ENCODE data around the gene CAMK2N2. TPM values are rescaled to one million over a fixed set of nuclear protein-coding genes. Genes with fewer than 3 reads are reported as not detected.
A peak's percentile ranks its signal among the peaks of the same experiment; 100 is the strongest.

CAMK2N2 gene
- 15.0 TPM for total RNA-seq

DNA sequence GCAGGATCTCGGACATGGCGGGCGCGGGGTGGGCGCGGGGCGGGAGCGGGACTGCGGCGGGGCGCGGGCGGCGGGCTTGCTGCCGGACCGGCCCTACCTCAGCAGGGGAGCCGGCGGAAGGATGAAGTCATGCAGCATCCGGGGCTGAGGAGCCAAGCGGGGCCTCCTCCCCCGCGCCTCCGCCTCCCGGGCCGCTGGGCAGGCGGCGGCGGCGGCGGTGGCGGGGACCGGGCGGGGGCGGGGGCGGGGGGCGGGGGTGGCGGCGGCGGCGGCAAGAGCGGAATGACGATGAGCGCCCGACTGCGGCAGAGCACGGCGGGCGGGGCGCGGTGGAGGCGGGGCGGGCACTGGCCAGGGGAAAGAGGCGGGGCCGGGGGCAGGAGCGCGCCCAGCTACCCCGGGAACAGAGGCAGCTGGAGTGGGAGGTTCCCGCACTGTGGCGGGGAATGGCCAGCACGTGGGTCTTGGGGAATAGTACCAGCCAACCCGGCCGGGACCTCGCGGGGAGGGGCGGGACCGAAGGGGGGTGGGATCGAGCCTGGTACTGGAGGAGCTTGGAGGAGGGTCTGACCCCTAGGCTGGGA lies at the start of gene CAMK2N2:
Gene CAMK2N2, minus strand, starts transcription at position 284 of the 584 bp plus-strand sequence. Its CDS starts 268 bp downstream, at position 16.

GRCh38 chr3:184298759-184299487 lies 37.6 kb upstream of the CAMK2N2 start, which contains the start of gene PSMD2:
PSMD2 (plus strand) TSS chr3:184299241; CDS start chr3:184299267, 26 bp downstream.

DNA sequence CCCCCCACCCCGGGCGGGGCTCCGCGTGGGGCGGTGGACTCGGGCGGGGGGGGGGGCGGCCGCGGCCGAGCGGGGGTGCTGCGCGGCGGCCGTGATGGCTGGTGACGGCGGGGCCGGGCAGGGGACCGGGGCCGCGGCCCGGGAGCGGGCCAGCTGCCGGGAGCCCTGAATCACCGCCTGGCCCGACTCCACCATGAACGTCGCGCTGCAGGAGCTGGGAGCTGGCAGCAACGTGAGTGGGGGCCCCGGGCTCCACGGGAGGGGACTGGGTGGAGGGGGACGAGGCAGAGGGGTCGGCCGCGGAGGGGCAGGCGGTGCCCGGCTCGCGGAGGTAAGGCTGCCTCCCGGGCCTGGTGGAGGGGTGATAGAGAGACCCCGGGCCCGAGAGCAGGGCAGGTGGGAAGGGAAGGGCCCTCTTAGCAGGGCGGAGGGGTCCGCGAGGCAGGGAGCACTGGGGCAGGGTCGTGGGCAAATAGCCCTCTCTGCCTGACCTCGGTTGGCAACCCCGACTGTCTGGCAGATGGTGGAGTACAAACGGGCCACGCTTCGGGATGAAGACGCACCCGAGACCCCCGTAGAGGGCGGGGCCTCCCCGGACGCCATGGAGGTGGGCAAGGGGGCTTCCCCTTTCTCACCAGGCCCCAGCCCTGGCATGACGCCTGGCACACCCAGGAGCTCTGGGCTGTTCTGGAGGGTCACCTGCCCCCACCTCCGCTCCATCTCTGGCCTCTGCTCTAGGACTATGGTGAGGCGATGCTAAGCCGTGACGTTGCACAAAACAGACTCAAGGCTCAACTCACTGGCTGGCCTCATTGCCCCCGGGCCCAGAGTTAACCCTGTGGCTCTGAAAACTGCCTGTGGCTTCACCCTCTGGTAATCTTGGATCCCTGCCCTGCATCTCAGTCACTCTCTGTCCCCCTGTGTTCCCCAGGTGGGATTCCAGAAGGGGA lies 14.9 kb upstream of the CAMK2N2 start, which contains the start of gene ECE2:
Gene ECE2, plus strand, starts transcription at position 62 of the 950 bp plus-strand sequence. Its CDS starts 132 bp downstream, at position 194.

GRCh38 chr3:184249412-184250166 lies 11.8 kb downstream of the CAMK2N2 start, which contains the start of gene EEF1AKMT4:
EEF1AKMT4 (plus strand) TSS chr3:184249672; CDS start chr3:184249695, 23 bp downstream.

GRCh38 chr3:184248454-184249411 lies 12.6 kb downstream of the CAMK2N2 start, which contains the start of gene ALG3:
ALG3 (minus strand) TSS chr3:184248962; CDS start chr3:184248940, 22 bp downstream.

DNA sequence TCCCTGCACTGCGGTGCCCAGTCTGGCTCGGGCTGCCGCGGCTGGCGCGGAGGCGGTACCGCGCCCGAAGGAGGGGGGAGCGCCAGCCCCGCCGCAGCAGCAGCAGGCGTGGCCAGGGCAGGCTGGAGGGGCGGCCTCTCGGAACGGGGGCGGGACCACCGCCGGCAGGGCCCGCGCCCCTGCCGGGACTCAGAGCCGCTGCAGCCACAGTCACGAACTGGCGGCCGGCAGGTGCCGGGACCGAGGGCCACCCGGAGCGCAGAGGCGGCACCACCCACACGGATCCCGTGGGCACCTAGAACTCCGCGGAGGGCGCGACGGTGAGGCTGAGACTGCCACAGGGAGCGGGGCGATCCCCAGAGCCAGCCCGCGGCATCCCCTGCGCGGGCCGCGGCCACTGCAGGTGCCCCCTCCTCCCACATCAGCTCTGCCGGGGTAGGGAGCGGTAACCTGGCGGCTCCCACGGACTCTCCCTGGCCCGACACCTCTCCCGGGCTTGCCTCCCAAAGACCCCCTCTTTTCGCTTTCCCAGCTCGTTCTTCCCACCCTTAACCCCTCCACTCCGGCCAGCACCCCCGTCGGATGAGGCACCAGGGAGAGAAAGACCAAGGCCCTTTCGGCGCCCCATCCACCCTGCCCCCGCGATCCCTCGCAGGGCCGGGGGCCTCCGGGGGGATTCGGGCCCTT lies 31.8 kb downstream of the CAMK2N2 start, which contains the start of gene VWA5B2:
Gene VWA5B2, plus strand, starts transcription at position 192 of the 687 bp plus-strand sequence. CDS start 944 bp downstream, outside the sequence.

Small RNA genes within 50 kb of the gene (small RNA-seq; reads per million reads assigned to genes)
- gene MIR1224 = 0.74 reads per million, percentile 70 among the genes with 10 or more reads in this experiment

Other genes starting within 250 kb of the CAMK2N2 start
- gene ABCC5, start 243.7 kb downstream of the CAMK2N2 start, total RNA-seq = 50.3 TPM
- gene HTR3D, start 229.8 kb downstream of the CAMK2N2 start, total RNA-seq = not detected
- gene HTR3C, start 208.5 kb downstream of the CAMK2N2 start, total RNA-seq = not detected
- gene HTR3E, start 164.5 kb downstream of the CAMK2N2 start, total RNA-seq = not detected
- 40.1 TPM for gene EIF2B5, start 126.2 kb downstream of the CAMK2N2 start, total RNA-seq
- 39.4 TPM for gene DVL3, start 106.2 kb downstream of the CAMK2N2 start, total RNA-seq
- 388 TPM for gene AP2M1, start 86.7 kb downstream of the CAMK2N2 start, total RNA-seq
- gene ABCF3, start 75.4 kb downstream of the CAMK2N2 start, total RNA-seq = 72.2 TPM
- 3.9 TPM for gene VWA5B2, start 32.0 kb downstream of the CAMK2N2 start, total RNA-seq
- 15.2 TPM for gene ALG3, start 12.6 kb downstream of the CAMK2N2 start, total RNA-seq
- 0.92 TPM for gene EEF1AKMT4, start 11.9 kb downstream of the CAMK2N2 start, total RNA-seq
- 18.7 TPM for gene ECE2, start 14.5 kb upstream of the CAMK2N2 start, total RNA-seq
- 291 TPM for gene PSMD2, start 37.7 kb upstream of the CAMK2N2 start, total RNA-seq
- 119 TPM for gene EIF4G1, start 53.1 kb upstream of the CAMK2N2 start, total RNA-seq
- gene FAM131A, start 76.0 kb upstream of the CAMK2N2 start, total RNA-seq = 62.5 TPM
- 12.2 TPM for gene CLCN2, start 100.1 kb upstream of the CAMK2N2 start, total RNA-seq
- gene POLR2H, start 100.2 kb upstream of the CAMK2N2 start, total RNA-seq = 35.3 TPM
- not detected for gene THPO, start 116.7 kb upstream of the CAMK2N2 start, total RNA-seq
- 6.0 TPM for gene CHRD, start 118.5 kb upstream of the CAMK2N2 start, total RNA-seq

All from diencephalon (tissue), 1 donor.